HG02763 (cell line): Measurements from ENCODE around the gene ATP5ME.
"Not testable (repeated sequence)": the region's sequence is repeated elsewhere in the genome, so short reads cannot be mapped to it uniquely, and the experiment has no call there.

ENCODE experiments used
- ATAC-seq: cut with Tn5 transposase; IDR thresholded peaks from one replicate; pipeline ENCODE4 v1.9.1; 2021; ENCODE audit warnings: mild to moderate bottlenecking, moderate library complexity; ENCODE audit not compliant: unreplicated experiment

ATP5ME gene

DNA sequence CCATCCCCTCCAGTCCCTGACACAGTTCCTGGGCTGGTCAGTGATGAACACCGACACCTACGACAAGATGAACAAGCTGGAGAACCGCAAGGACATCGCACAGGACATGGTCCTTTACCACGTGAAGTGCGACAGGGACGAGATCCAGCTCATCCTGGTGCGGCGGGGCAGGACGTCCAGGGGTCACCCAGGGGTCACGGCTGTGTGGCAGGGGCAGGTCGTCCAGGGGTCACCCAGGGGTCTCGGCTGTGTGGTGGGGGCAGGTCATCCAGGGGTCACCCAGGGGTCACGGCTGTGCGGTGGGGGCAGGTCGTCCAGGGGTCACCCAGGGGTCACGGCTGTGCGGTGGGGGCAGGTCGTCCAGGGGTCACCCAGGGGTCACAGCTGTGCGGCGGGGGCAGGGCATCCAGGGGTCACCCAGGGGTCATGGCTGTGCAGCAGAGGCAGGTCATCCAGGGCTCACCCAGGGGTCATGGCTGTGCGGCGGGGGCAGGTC is 16.7 kb downstream of the ATP5ME start:
- ATAC-seq: no peak

DNA sequence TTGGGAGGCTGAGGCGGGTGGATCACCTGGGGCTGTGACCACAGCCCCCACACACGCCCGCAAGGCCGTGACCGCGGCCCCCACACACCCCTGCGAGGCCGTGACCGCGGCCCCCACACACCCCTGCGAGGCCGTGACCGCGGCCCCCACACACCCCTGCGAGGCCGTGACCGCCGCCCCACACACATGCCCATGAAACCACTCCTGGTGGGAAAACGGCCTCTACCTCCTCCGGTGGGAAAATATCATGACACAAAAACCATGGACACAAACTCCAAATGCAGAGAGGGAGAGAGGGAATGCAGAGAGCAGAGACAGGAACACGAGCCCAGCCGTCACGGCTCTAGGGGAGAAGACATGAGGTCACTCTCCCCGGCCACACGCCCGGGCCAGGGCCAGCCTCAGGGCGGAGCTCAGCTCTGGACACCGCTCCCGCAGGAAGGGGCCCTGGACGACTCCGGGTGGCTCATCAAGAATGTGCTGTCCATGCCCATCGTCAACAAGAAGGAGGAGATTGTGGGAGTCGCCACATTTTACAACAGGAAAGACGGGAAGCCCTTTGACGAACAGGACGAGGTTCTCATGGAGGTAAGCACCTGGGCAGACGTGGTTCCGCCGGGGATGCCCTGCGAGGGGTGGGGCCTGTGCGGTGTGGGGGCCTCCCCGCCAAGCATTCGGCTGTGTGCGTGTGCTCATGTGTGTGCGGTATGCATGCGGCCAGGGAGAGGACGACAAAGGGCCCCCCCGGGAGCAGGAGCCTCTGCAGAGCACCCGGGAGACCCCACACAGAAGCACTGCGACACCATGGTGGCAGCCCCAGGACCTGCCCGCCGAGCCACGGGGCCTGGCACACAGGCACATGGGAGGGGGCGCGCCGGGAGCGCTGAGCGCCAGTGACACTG is 17.4 kb downstream of the ATP5ME start:
- no peak for ATAC-seq

- no peak for ATAC-seq
Observed at GRCh38 chr4:655464-656151, 18.5 kb downstream of the ATP5ME start.

- ATAC-seq: no peak
Observed at GRCh38 chr4:654871-655463, 19.1 kb downstream of the ATP5ME start.

GRCh38 chr4:654503-654845 is 19.6 kb downstream of the ATP5ME start:
- ATAC-seq: no peak

- no peak for ATAC-seq
Observed at GRCh38 chr4:653831-654502, 20.1 kb downstream of the ATP5ME start.

- no peak for ATAC-seq
Observed at GRCh38 chr4:653080-653821, 20.8 kb downstream of the ATP5ME start.

GRCh38 chr4:651884-652642 is 22.0 kb downstream of the ATP5ME start:
- no peak for ATAC-seq

GRCh38 chr4:650951-651883 is 22.9 kb downstream of the ATP5ME start:
- no peak for ATAC-seq

DNA sequence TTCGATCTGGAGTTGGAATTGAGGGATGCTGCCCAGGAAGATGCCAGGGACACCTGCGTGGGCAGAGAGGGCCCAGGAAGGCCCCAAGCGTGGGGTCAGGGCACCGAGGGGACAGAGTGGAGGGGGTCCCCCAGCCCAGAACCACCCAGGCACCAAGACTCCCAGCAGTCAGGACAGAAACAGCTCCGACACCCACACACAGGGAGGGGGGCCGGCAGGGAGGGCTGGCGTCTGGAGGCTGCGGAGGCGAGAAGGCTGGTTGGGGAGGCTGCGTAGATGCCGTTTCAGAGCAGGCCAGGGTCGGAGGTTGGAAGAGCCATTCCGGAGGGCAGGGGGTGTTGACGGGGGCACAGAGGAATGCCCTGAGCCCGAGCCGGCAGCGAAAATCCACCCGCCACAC is 23.6 kb downstream of the ATP5ME start:
- ATAC-seq: no peak

DNA sequence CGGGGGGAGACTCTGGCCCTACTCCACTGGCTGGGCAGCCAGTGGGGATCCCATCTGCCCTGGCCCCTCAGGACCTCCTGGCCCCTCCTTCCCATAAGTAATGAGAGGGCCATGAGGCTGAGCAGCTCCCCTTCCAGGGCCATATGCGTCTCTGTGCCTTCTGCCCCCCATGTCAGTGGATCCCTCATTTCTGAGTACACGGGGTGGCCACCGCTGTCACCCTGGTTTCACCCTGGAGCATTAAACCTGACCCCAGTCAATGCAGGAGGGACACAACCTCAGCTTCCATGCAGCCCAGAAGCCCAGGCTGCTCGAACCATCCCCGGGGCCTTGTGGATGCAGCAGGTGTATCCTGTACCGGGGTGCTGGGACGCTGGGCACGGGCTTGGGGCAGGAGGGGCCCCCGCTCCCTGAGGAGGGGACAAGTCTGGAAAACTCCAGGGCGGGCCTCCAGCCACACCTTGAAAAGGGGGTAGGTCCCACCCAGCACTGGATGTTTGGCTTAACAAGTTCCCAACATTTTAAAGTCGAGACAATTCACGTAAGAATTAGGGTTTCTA is 24.2 kb downstream of the ATP5ME start:
- no peak for ATAC-seq

DNA sequence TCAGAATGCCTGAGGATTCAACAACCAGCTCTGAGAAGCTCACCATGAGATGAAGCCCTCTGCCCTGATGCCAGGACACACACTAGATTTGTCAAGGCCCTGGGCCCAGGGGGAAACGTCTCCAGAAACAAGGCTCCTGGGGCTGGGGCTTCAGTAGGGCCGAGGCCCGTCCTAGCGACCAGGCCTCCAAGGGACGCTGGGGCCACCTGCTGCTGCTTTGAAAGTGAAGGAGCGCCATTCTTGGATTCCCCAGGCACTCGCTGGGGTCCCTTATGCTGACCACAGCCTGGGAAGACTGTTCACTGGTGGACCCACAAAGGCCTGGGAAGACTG is 24.8 kb downstream of the ATP5ME start:
- no peak for ATAC-seq

DNA sequence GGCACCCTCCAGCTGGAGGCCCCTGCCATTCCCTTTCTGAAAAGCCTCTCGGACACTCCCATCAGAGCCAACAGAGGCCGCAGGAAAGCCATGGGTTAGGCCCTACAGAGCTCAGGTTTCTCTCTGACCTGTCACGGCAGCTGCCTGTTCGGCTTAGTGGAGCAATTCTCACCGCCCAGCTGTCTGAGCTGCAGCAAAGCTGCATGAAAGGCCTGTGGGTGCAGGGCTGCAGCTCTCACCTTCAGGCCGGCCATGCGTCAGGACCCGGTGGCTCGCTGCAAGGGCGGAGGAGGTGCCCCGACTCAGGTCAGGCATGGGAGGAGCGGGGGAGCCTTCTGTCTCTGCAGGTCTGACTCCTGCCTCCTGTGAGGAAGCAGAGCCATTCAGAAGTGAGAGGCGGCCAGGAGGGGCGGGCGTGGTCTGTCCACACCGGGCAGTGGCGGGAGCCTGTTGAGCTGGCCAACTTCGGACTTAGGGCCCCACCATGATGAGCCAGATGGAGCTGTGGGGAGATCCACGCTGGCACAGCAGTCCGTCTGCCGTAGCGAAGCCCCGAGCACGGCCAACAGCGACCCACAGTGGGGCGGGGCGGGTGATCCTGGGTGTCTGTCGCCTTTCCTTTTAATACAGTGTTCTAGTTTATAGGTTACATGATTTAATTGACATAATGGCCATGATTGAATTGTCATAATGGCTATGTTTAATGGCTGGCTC is 25.3 kb downstream of the ATP5ME start:
- ATAC-seq: no peak

GRCh38 chr4:647481-647880 is 26.6 kb downstream of the ATP5ME start:
- ATAC-seq: no peak

DNA sequence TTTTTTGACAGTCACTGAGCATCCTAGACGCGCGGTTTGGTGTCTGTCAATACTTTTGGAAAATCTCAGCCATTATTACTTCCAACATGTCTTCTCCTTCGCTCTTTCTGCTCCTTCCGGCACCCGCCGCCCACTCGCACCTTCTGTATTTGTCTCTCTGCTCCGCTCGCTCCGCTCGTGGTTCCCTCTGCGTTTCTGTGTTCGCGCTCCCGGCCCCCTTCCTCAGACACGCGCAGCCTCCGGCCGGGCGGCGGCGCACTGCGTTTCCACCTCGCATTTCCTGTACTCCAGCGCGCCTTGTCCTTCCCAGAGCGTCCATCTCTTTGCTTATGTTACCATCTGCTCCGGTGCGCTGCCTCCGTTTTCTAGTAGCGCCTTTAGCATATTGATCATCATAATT is 27.6 kb downstream of the ATP5ME start:
- ATAC-seq: no peak

DNA sequence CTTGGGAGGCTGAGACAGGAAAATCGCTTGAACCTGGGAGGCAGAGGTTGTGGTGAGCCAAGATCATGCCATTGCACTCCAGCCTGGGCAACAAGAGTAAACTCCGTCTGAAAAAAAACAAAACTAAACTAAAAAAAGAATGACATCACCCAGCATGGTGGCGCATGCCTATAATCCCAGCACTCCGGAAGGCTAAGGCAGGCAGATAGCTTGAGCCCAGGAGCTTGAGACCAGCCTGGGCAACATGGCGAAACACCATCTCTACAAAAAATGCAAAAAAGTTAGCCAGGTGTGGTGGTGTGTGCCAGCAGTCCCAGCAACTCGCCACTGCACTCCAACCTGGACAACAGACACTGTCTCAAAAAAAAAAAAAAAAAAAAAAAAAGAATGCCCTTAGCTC is 31.7 kb downstream of the ATP5ME start:
- ATAC-seq: not testable (repeated sequence)

DNA sequence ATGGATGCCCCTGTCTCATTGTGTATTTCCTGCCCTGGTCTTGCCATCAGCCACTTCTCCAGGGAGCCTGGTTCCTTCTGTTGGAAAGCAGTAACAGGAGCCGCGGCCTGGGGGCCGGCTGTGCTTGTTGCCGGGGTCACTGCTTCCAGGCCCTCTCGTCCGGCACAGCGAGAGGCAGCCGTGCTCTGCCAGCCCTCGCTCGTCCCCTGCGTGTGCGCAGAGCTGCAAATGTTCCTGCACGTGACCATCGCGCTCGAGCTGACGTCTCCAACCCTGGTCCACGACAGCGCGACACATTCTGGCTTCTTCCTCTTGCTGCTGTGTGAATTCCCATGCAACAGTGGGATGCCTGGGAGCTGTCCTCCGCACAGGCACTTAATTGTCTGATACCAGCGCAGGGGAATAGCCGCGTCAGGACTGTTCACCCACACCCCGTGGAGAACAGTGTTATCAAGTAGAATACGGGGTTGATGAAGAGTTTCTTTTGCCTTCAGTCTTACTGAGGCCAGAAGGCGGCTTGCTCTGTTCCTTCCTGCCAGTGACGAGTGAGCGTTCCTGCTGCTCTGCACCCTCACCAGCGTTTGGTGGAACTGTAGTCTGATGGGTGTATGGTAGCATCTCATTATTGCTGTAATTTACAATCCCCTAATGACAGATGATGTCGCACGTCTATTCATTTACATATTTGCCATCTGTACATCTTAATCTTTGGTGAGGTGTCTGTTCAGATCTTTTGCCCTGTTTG is 36.4 kb downstream of the ATP5ME start:
- ATAC-seq: no peak
